ENCODE data around the gene TLE4.
A peak's percentile ranks its signal among the peaks of the same experiment; 100 is the strongest.
"Not testable (repeated sequence)": the region's sequence is repeated elsewhere in the genome, so short reads cannot be mapped to it uniquely, and the experiment has no call there.

Gene TLE4

DNA sequence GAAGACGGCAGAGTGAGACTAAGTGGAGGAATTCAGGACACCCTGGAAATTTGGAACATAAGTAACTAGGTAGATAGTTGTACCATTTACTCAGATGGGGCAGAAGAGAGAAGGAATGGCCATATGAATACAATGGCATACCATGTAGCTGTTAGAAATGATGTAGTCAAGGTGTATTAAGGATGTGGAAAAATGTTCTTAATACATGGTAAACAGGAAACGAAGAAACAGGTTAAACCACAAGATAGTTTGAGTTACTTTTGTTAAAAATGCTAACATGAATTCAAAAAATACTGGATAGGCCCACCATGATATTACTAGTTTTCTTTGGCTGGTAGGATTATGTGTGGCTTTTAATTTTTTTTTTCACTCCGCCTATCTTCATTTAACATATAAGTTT lies 68.3 kb downstream of the TLE4 start:
- not testable (repeated sequence) for H3K4me3 ChIP-seq (ENCODE audit: low read depth, low read length); H3K27me3 ChIP-seq (ENCODE audit: control insufficient read depth, insufficient read depth, low read length); H3K27ac ChIP-seq (ENCODE audit: low read depth, low read length); H3K36me3 ChIP-seq (ENCODE audit: control insufficient read depth, insufficient read depth, low read length); H3K9me3 ChIP-seq (ENCODE audit: control insufficient read depth, insufficient read depth, low read length); H3K9ac ChIP-seq (ENCODE audit: low read depth, low read length); H3K4me1 ChIP-seq (ENCODE audit: control insufficient read depth, insufficient read depth, low read length)

DNA sequence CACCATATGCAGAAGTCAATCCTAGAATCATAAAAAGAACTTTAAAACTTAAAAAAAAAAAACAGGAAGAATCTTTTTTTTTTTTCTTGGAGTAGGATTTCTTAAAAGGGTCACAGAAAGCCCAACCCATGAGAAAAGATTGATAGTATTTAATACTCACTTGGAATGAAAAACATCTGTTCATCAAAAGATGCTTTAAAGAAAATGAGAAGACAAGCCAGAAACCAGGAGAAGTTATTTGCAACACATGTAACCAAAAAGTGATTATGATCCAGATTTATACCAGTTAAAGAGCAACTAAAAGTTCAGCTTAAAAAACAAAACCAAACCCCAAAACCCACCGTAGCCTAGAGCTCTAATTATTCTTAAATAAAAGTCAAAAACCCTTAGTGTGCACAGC lies 69.3 kb downstream of the TLE4 start:
- H3K27me3 ChIP-seq (ENCODE audit: control insufficient read depth, insufficient read depth, low read length): no peaks in the 10 kb centered on the region
- no peak overlapping the region for H3K4me3 ChIP-seq (ENCODE audit: low read depth, low read length)
- no peaks in the 10 kb centered on the region for H3K9me3 ChIP-seq (ENCODE audit: control insufficient read depth, insufficient read depth, low read length)
- no peaks in the 10 kb centered on the region for H3K36me3 ChIP-seq (ENCODE audit: control insufficient read depth, insufficient read depth, low read length)
- H3K4me1 ChIP-seq (ENCODE audit: control insufficient read depth, insufficient read depth, low read length): no peaks in the 10 kb centered on the region; the same call in 1 of the 2 replicates
- H3K9ac ChIP-seq (ENCODE audit: low read depth, low read length): no peak overlapping the region
- H3K27ac ChIP-seq (ENCODE audit: low read depth, low read length): no peak overlapping the region

DNA sequence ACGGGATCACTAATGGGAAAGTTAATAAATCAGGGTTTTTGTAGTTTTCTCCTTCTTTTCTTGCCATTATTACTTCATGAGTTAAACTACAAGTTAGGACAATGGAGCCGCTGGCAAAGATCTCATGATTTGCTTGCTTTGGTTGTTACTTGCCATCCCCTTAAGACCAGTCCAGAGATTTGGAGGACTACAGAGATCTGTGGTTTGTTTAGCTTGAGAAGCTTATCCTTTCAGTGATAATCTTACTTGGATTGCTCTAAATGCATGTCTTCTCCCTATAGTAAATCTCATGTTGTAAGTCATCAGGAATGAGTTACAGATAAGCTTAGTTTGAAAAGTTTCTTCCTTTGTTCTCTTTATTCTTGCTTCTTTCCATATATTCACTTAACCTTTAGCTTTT lies 70.9 kb downstream of the TLE4 start:
- no peak overlapping the region for H3K27ac ChIP-seq (ENCODE audit: low read depth, low read length)
- no peaks in the 10 kb centered on the region for H3K9me3 ChIP-seq (ENCODE audit: control insufficient read depth, insufficient read depth, low read length)
- no peak overlapping the region for H3K4me3 ChIP-seq (ENCODE audit: low read depth, low read length)
- no peak overlapping the region for H3K9ac ChIP-seq (ENCODE audit: low read depth, low read length)
- no peaks in the 10 kb centered on the region for H3K36me3 ChIP-seq (ENCODE audit: control insufficient read depth, insufficient read depth, low read length)
- H3K27me3 ChIP-seq (ENCODE audit: control insufficient read depth, insufficient read depth, low read length): no peaks in the 10 kb centered on the region
- H3K4me1 ChIP-seq (ENCODE audit: control insufficient read depth, insufficient read depth, low read length): no peaks in the 10 kb centered on the region; the same call in 1 of the 2 replicates

DNA sequence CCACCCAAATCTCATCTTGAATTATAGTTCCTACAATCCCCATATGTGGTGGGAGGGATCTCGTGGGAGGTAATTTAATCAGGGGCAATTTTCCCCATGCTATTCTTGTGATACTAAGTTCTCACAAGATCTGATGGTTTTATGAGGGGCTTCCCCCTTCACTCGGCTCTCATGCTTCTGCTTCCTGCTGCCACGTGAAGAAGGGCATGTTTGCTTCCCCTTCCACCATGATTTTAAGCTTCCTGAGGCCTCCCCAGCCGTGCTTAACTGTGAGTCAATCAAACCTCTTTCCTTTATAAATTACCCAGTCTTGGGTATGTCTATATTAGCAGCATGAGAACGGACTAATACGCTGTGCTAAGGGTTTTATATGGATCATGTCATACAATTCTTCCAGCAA lies 72.3 kb downstream of the TLE4 start:
- H3K9me3 ChIP-seq (ENCODE audit: control insufficient read depth, insufficient read depth, low read length): no peaks in the 10 kb centered on the region
- no peaks in the 10 kb centered on the region; the same call in 1 of the 2 replicates for H3K4me1 ChIP-seq (ENCODE audit: control insufficient read depth, insufficient read depth, low read length)
- H3K27ac ChIP-seq (ENCODE audit: low read depth, low read length): no peak overlapping the region
- H3K27me3 ChIP-seq (ENCODE audit: control insufficient read depth, insufficient read depth, low read length): no peaks in the 10 kb centered on the region
- no peak overlapping the region for H3K4me3 ChIP-seq (ENCODE audit: low read depth, low read length)
- H3K9ac ChIP-seq (ENCODE audit: low read depth, low read length): no peak overlapping the region
- H3K36me3 ChIP-seq (ENCODE audit: control insufficient read depth, insufficient read depth, low read length): no peaks in the 10 kb centered on the region

DNA sequence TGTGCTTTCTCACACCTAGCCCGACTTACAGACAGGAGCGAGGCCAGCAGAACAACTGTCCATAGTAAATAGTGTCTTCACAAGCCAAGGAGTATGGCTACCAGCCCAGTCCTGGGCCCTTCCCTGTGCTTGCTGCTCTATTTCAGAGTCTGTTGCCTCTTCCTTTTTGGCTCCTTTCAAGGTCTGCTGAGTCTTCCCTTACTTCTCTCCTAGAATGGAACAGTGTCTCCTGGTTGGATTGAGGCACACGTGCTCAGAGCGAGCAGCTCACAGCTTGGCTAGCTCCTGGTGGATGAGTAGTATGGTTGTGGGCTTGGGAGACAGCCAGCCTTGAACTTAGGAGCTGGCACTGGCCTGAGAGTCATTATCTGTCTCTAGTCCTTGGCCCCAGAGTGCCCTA lies 72.8 kb downstream of the TLE4 start:
- H3K36me3 ChIP-seq (ENCODE audit: control insufficient read depth, insufficient read depth, low read length): no peaks in the 10 kb centered on the region
- no peaks in the 10 kb centered on the region for H3K27me3 ChIP-seq (ENCODE audit: control insufficient read depth, insufficient read depth, low read length)
- H3K9me3 ChIP-seq (ENCODE audit: control insufficient read depth, insufficient read depth, low read length): no peaks in the 10 kb centered on the region
- H3K27ac ChIP-seq (ENCODE audit: low read depth, low read length): no peak overlapping the region
- H3K4me1 ChIP-seq (ENCODE audit: control insufficient read depth, insufficient read depth, low read length): no peaks in the 10 kb centered on the region; the same call in 1 of the 2 replicates
- no peak overlapping the region for H3K9ac ChIP-seq (ENCODE audit: low read depth, low read length)
- no peak overlapping the region for H3K4me3 ChIP-seq (ENCODE audit: low read depth, low read length)

DNA sequence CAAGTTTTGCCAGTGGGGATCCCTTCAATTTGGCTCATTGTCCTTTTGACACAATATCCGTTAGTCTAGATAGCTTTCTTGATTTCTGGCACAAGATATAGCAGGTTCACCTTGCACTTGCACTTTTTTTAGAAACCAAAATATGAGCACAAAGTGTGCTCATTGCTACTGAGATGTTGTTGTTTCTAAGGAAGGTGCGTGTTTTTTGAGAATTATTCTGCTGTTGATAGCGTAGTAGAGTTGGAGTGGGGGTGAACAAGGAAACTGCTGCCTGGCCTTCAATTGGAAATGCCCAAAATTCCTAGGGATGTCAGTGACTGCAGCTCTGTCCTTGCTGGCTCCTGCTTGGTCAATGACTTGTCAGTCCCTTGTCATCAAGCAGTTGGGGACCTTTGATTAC lies 73.3 kb downstream of the TLE4 start:
- Histone ChIP-seq H3K27ac (ENCODE audit: low read depth, low read length) (no peak overlapping the region), H3K4me3 (ENCODE audit: low read depth, low read length) (no peak overlapping the region), H3K27me3 (ENCODE audit: control insufficient read depth, insufficient read depth, low read length) (no peaks in the 10 kb centered on the region), H3K4me1 (ENCODE audit: control insufficient read depth, insufficient read depth, low read length) (peaks cover under 1% of the 10 kb centered on the region; the same call in 1 of the 2 replicates), H3K36me3 (ENCODE audit: control insufficient read depth, insufficient read depth, low read length) (no peaks in the 10 kb centered on the region), H3K9ac (ENCODE audit: low read depth, low read length) (no peak overlapping the region), H3K9me3 (ENCODE audit: control insufficient read depth, insufficient read depth, low read length) (no peaks in the 10 kb centered on the region)

DNA sequence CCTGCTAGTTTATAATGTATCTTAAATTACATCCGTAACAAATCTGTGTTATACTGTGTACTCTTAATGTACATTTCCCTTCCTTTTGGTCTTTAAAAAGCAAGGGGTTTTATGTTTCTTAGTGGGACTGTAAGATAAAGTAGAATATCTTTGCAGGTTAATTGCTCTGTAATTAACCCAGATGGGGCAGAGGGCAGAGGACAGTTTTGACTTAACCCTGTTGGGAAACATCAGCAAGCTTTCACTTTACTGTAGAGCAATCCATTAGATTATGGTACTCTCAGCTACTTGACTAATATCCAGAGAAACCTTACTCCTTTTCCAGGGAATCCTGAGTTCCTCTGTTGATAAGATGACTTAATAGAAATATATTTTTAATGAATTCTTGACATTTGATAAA lies 74.3 kb downstream of the TLE4 start:
- Histone ChIP-seq H3K27ac (ENCODE audit: low read depth, low read length) (no peak overlapping the region), H3K9ac (ENCODE audit: low read depth, low read length) (no peak overlapping the region), H3K36me3 (ENCODE audit: control insufficient read depth, insufficient read depth, low read length) (no peaks in the 10 kb centered on the region), H3K4me1 (ENCODE audit: control insufficient read depth, insufficient read depth, low read length) (peaks cover 10% of the 10 kb centered on the region), H3K27me3 (ENCODE audit: control insufficient read depth, insufficient read depth, low read length) (no peaks in the 10 kb centered on the region), H3K9me3 (ENCODE audit: control insufficient read depth, insufficient read depth, low read length) (no peaks in the 10 kb centered on the region), H3K4me3 (ENCODE audit: low read depth, low read length) (no peak overlapping the region)

DNA sequence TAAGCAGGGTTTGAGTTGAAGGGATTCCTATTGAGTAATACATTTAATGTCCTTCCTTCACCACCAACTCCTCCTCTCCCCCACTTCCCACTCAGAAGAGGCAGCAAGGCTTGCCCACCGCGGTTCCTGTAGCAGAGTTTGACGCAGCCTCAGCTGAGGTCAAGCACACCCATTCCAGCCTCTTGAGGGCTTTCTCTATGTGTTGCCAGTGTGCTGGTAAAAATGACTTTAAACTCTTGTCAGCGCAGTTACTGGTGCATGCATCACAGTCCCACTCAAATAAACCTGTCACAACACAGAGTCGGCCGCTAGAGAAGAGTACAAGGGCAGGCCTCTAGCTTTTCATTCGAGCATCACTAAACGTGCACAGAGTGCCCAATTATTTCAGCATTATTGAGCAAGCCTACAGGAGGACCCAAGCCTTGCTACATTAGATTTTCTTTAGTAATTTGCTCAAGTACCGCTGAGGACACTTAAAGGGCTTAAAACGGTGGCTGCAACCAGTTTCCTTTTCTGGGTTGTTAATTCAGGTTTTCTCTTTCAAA lies 79.6 kb downstream of the TLE4 start:
- Histone ChIP-seq H3K36me3 (ENCODE audit: control insufficient read depth, insufficient read depth, low read length) (peaks cover 20% of the 10 kb centered on the region), H3K9ac (ENCODE audit: low read depth, low read length) (no peak overlapping the region), H3K27ac (ENCODE audit: low read depth, low read length) (peak overlapping the region; percentile 67), H3K9me3 (ENCODE audit: control insufficient read depth, insufficient read depth, low read length) (no peaks in the 10 kb centered on the region), H3K27me3 (ENCODE audit: control insufficient read depth, insufficient read depth, low read length) (no peaks in the 10 kb centered on the region), H3K4me1 (ENCODE audit: control insufficient read depth, insufficient read depth, low read length) (peaks cover 24% of the 10 kb centered on the region), H3K4me3 (ENCODE audit: low read depth, low read length) (no peak overlapping the region)

DNA sequence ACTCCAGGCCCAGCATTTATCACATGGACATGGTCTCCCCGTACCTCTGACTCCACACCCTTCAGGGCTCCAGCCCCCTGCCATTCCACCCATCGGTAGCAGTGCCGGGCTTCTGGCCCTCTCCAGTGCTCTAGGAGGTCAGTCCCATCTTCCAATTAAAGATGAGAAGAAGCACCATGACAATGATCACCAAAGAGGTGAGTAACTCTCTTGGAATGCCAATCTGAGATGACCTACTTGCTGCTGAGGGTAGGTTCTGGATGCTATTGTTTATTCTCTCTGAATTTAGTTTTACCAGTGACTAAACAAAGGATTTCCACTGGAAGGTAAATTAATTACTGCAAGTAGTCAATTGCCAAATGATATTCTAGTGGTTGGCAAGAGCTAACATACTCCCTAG lies 80.8 kb downstream of the TLE4 start:
- peak overlapping the region; percentile 45 for H3K27ac ChIP-seq (ENCODE audit: low read depth, low read length)
- peaks cover 28% of the 10 kb centered on the region for H3K36me3 ChIP-seq (ENCODE audit: control insufficient read depth, insufficient read depth, low read length)
- H3K27me3 ChIP-seq (ENCODE audit: control insufficient read depth, insufficient read depth, low read length): no peaks in the 10 kb centered on the region
- no peaks in the 10 kb centered on the region for H3K9me3 ChIP-seq (ENCODE audit: control insufficient read depth, insufficient read depth, low read length)
- peaks cover 24% of the 10 kb centered on the region for H3K4me1 ChIP-seq (ENCODE audit: control insufficient read depth, insufficient read depth, low read length)
- H3K9ac ChIP-seq (ENCODE audit: low read depth, low read length): no peak overlapping the region
- no peak overlapping the region for H3K4me3 ChIP-seq (ENCODE audit: low read depth, low read length)

DNA sequence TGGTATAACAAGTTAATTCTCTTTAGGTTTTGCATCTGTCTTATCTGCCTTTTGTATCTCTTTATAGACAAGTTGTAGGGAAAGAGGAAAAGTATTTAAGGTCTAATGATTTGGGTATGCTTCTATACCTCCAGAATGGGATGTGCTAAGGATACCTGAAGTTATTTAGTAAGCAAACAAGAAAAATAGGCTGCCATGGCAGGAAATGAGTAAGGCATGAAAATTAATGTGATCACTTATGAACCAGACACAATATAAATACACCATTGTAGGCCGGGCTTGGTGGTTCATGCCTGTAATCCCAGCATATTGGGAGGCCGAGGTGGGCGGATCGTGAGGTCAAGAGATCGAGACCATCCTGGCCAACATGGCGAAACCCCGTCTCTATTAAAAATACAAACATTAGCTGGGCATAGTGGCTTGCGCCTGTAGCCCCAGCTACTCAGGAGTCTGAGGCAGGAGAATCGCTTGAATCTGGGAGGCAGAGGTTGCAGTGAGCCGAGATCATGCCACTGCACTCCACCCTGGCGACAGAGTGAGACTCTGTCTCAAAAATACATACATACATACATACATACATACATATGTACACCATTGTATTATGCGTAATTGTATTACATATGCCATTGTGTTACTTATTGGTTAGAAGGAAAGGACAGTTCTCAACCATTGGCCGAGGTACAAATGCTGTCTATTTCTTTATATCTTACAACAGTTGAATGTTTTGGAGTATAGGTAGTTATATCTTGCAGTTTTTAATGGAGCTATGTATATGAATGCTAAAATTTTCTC lies 83.0 kb downstream of the TLE4 start:
- H3K9me3 ChIP-seq (ENCODE audit: control insufficient read depth, insufficient read depth, low read length); H3K9ac ChIP-seq (ENCODE audit: low read depth, low read length); H3K27me3 ChIP-seq (ENCODE audit: control insufficient read depth, insufficient read depth, low read length); H3K4me3 ChIP-seq (ENCODE audit: low read depth, low read length); H3K27ac ChIP-seq (ENCODE audit: low read depth, low read length): not testable (repeated sequence)
- H3K36me3 ChIP-seq (ENCODE audit: control insufficient read depth, insufficient read depth, low read length): peaks cover 28% of the 10 kb centered on the region
- H3K4me1 ChIP-seq (ENCODE audit: control insufficient read depth, insufficient read depth, low read length): peaks cover 25% of the 10 kb centered on the region

DNA sequence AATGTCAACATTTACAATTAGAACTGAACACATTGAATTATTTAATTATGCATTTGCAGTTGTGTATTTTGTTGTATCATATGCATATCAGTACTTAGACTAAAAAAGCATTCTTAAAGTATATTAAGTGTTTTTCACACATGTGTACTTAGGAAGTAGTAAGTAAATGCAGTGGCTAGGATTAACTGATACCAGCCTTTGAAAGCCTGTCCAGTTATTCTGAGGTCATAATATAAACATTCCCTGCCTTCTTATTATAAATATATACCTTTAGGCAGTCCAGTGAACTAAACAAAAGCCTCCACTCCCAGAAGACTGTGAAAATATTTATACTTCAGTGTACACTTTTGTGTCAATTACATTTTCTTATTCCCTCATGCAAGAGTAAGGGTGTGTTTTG lies 83.8 kb downstream of the TLE4 start:
- no peak overlapping the region for H3K27ac ChIP-seq (ENCODE audit: low read depth, low read length)
- H3K27me3 ChIP-seq (ENCODE audit: control insufficient read depth, insufficient read depth, low read length): no peaks in the 10 kb centered on the region
- H3K36me3 ChIP-seq (ENCODE audit: control insufficient read depth, insufficient read depth, low read length): peaks cover 28% of the 10 kb centered on the region
- no peaks in the 10 kb centered on the region for H3K9me3 ChIP-seq (ENCODE audit: control insufficient read depth, insufficient read depth, low read length)
- H3K4me1 ChIP-seq (ENCODE audit: control insufficient read depth, insufficient read depth, low read length): peaks cover 27% of the 10 kb centered on the region
- H3K9ac ChIP-seq (ENCODE audit: low read depth, low read length): no peak overlapping the region
- no peak overlapping the region for H3K4me3 ChIP-seq (ENCODE audit: low read depth, low read length)

Measured in HUES48 (cell line).